H1 (cell line): Measurements from ENCODE around the gene RTCB. TPM values are rescaled to one million over a fixed set of nuclear protein-coding genes. Genes with fewer than 3 reads are reported as not detected.

Experiments used
- CHD1 ChIP-seq: IDR thresholded peaks from 2 replicates; pipeline ENCODE4 v1.6.1; 2012; ENCODE audit warnings: low read depth, low read length, improper control_type of control experiment
- CHD7 ChIP-seq: fragments of 300-600 bp; sonication (generic); IDR thresholded peaks from 2 replicates; pipeline ENCODE4 v1.7.1; 2012; ENCODE audit warnings: low read length, moderate library complexity, mild to moderate bottlenecking, inconsistent platforms; ENCODE audit not compliant: insufficient replicate concordance
- GTF2F1 ChIP-seq: IDR thresholded peaks from 2 replicates; pipeline ENCODE4 v1.6.1; 2012; ENCODE audit warnings: low read depth, low read length, improper control_type of control experiment, borderline replicate concordance
- MAFK ChIP-seq: IDR thresholded peaks from 2 replicates; pipeline ENCODE4 v1.6.1; 2012; ENCODE audit warnings: low read depth, mild to moderate bottlenecking, improper control_type of control experiment, low read length
- RAD21 ChIP-seq, 2 experiments: IDR thresholded peaks in 1 of 2; conservative IDR thresholded peaks in 1 of 2; 2 replicates each; pipeline ENCODE4 v1.6.1; 2011; ENCODE audit warnings: low read depth in 2 of 2, low read length in 2 of 2, improper control_type of control experiment in 1 of 2, inconsistent platforms in 1 of 2, mild to moderate bottlenecking in 1 of 2, moderate library complexity in 1 of 2
- RBBP5 ChIP-seq: IDR thresholded peaks from 2 replicates; pipeline ENCODE4 v1.7.1; 2012; ENCODE audit warnings: low read depth, mild to moderate bottlenecking, inconsistent platforms, low read length, moderate library complexity, borderline replicate concordance
- SAP30 ChIP-seq: fragments of 300-600 bp; sonication (generic); IDR thresholded peaks from 2 replicates; pipeline ENCODE4 v1.7.1; 2012; ENCODE audit warnings: low read length, moderate library complexity, mild to moderate bottlenecking, inconsistent platforms; ENCODE audit not compliant: insufficient read depth, insufficient replicate concordance
- SIN3A ChIP-seq, 2 experiments: IDR thresholded peaks in 1 of 2; conservative IDR thresholded peaks in 1 of 2; 2 replicates each; pipeline ENCODE4 v1.6.1; 2011 to 2012; ENCODE audit warnings: low read length in 2 of 2, improper control_type of control experiment in 1 of 2, low read depth in 1 of 2, mild to moderate bottlenecking in 1 of 2
- SIRT6 ChIP-seq: IDR thresholded peaks from one replicate; pipeline ENCODE4 v1.7.1; 2012; ENCODE audit warnings: low read length, inconsistent platforms
- TAF1 ChIP-seq: IDR thresholded peaks from 2 replicates; pipeline ENCODE4 v1.6.1; 2011; ENCODE audit warnings: mild to moderate bottlenecking, low read depth, low read length
- TAF7 ChIP-seq: optimal IDR thresholded peaks from 2 replicates; pipeline ENCODE3; 2011; ENCODE audit warnings: low read depth, mild to moderate bottlenecking, inconsistent platforms, low read length, moderate library complexity, borderline replicate concordance
- polyA plus RNA-seq, 7 experiments: library from polyadenylated mRNA; depleted of rRNA in 3 of 7; stranded (reverse) in 5 of 7; unstranded in 2 of 7; fragments of >200 nt in 5 of 7; fragments of 200-250 nt in 2 of 7; gene quantifications; 1 replicate in 5 of 7; 2 replicates in 1 of 7; 4 replicates in 1 of 7; pipeline versions ENCODE4 v1.2.1 to v1.2.3, GENCODE V29; 2011 to 2013; ENCODE audit warnings: missing spikeins in 2 of 7, mixed read lengths in 2 of 7
- total RNA-seq: library from RNA; stranded (reverse); fragmentation: NEBNext Ultra II Directional; extraction: Animal tissue kit (Norgen Biotek cat#: 25700); gene quantifications from 2 replicates; pipeline ENCODE4 v1.2.1, GENCODE V29; 2021

RTCB gene
- total and polyA plus RNA-seq, 2 of the 8 experiments (the other 6 are each of a cell fraction or from before 2014, with no cell fraction given) = 104 to 114 TPM

DNA sequence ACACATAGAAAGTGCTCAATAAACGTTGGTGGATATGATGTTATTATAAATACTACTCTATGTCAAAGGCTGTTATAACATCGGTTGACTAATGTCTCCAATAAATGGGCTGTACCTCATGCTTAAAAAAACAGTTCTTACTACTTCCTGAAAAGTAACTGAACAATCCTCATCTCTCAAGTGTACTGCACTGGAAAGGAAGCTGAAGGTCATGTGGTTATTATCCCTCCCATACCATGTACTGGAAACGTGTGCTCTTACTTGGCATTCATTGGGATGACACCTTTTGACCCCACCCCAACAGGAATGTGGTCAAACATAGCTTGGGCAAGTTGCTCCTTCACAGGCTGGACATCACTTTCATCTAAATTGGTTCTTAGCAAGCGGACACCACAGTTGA is 10.6 kb downstream of the RTCB start (continued):
- TF ChIP-seq CHD7 (no peak), SIRT6 (no peak), SAP30 (no peak), RAD21 (IDR thresholded peaks at IDR 0.05 in 1 of 2, conservative IDR thresholded peaks at IDR 0.05 in 1 of 2; ENCODE audit: low read depth in 2 of 2, low read length in 2 of 2) (no peak), SIN3A (conservative IDR thresholded peaks at IDR 0.05 in 1 of 2, IDR thresholded peaks at IDR 0.05 in 1 of 2; ENCODE audit: low read depth in 1 of 2, low read length in 2 of 2) (no peak), GTF2F1 (no peak), TAF7 (no peak), RBBP5 (no peak), TAF1 (no peak), MAFK (no peak), CHD1 (no peak)
